HG02870 (cell line): ENCODE measurements around the gene RRP7A.
A peak's percentile ranks its signal among the peaks of the same experiment; 100 is the strongest.
"Not testable (repeated sequence)": the region's sequence is repeated elsewhere in the genome, so short reads cannot be mapped to it uniquely, and the experiment has no call there.

ENCODE experiments used
- ATAC-seq: cut with Tn5 transposase; IDR thresholded peaks from one replicate; pipeline ENCODE4 v1.9.1; 2021; ENCODE audit warnings: mild to moderate bottlenecking, moderate library complexity; ENCODE audit not compliant: unreplicated experiment

Gene RRP7A

DNA sequence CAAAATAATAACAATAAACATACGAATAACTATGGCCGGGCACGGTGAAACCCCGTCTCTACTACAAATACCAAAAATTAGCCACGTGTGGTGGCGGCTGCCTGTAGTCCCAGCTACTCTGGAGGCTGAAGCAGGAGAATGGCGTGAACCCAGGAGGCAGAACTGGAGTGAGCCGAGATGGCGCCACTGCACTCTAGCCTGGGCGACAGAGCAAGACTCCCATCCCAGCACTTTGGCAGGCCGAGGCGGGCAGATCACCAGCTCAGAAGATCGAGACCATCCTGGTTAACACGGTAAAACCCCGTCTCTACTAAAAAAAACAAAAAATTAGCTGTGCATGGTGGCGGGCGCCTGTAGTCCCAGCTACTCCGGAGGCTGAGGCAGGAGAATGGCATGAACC lies 17.0 kb upstream of the RRP7A start:
- not testable (repeated sequence) for ATAC-seq

DNA sequence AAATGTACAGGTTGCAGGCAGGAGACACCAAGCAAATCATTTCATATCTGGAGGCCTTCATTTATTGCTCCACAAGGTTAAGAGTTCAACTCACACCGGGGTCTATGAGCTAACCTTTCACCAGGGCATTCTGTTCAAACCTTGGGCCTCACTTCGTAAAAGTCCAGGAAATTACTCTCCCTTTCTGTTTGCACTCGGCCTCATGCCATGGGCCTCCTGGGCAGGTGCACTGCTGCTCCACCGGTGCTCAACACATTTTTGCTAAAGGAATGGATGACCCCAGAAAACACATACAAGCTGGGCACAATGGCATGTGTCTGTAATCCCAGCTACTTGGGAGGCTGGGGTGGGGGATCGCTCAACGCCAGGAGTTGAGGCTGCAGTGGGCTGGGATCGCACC lies 16.6 kb upstream of the RRP7A start:
- ATAC-seq, result no peak

DNA sequence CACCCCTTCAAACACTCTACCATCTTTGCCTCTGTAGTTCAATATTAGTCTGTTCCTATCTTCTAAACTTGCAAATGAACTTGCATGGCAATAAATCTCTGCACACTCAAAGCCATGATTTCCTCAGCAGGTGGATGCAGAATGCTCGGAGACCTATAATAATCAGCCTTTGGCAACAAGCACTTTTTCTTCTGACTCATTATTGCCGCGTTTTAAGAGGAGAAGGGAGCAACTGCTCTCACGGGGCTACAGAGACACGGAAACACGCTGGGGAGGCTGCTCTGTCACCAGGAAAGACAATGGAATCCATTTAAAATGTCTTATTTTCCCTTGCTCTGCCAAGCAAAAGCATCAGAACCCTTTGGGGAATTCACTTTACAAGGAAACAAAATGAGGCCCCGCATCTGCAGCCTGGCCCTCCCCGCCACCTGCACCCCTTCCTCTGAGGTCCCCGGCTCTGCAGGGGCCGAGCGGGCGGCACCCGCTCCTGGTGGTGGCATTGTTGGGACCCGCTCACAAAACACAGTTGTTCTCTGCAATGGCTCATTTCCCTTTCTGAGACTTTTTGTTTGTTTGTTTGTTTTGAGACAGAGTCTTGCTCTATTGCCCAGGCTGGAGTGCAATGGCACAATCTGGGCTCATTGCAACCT lies 15.6 kb upstream of the RRP7A start:
- not testable (repeated sequence) for ATAC-seq

DNA sequence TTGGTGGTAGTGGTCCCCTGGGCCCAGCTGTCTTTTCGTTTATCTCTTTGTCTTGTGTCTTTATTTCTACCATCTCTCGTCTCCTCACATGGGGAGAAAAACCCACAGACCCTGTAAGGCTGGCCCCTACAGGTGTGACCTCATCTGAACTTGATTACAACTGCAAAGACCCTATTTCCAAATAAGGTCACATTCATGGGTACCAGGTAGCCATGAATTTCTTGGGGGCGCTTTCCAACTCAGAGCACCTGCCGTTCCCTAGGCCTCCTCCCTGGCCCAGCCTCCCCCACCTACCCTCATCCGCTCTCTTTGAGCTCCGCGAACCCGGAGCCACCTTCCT lies 14.0 kb upstream of the RRP7A start:
- ATAC-seq, result no peak

- not testable (repeated sequence) for ATAC-seq
Measured at GRCh38 chr22:42531401-42532084, 11.9 kb upstream of the RRP7A start.

DNA sequence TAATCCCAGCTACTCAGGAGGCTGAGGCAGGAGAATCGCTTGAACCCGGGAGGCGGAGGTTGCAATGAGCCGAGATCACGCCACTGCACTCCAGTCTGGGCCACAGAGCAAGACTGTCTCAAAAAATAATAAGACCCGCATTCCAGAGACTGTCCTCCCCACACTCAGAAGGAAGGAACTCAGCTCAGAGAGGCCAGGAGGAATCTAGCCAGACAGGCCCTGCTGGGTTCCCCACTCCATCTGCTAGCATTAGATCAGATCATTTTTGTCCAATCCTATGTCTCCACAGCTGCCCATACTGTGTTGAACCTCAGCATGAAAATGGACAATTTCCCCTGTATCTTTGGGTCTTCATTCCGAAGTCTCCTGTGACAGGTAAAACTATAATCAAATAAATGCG lies 9.8 kb upstream of the RRP7A start:
- not testable (repeated sequence) for ATAC-seq

DNA sequence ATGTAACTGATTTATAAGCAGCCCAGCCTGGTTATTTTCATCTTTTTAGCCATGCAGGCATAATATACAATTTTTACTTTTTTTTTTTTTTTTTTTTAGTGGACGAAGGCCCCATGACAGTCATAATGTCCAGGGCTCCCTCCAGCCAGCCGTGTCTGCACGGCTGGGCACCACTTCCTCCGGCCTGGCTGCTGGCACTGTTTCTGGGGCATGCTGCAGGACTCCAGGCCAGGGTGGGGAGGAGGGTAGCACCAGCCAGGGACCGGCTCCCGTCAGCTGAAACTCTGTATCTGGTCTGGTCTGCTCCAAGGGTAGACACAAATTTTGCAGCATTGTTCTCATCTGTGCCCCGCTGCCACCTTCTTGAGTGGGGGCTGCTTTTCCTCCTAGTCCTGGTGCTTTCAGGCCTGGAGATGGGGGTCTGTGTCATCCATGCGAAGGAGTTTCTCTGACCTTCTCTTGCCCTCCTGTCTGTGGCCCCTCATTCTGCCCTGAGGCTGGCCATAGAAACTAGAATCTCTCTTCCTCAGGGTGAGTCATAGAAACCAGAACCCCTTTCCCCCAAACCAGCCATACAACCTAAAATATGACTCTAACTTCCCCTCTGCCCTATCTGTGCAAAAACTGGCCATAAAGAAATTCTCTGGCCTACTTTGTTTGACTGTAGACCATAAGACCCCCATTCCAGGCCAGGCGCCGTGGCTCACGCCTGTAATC lies 9.2 kb upstream of the RRP7A start:
- no peak for ATAC-seq

DNA sequence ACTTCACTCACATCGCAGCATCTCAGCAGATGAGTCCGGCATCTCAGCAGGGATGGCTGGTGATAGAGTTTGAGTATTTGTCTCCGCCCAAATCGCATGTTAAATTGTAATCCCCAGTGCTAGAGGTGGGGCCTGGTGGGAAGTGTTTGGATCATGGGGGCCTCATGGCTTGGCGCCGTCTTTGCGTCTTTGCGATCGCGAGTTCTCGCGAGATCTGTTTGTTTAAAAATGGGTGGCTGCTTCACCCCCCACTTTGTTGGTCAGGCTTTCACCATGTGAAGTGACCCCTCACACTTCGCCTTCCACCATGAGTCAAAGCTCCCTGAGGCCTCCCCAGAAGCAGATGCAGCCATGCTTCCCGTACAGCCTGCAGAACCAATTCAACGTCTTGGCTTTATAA lies 3.0 kb upstream of the RRP7A start:
- ATAC-seq, result no peak

GRCh38 chr22:42521228-42521546 lies 1.6 kb upstream of the RRP7A start:
- ATAC-seq, result no peak

GRCh38 chr22:42518638-42519524 lies 715 bp downstream of the RRP7A start:
- ATAC-seq, result peak; percentile 22

- ATAC-seq, result not testable (repeated sequence)
Measured at GRCh38 chr22:42517103-42517502, 2.5 kb downstream of the RRP7A start.

- ATAC-seq, result no peak
Measured at GRCh38 chr22:42515896-42516295, 3.7 kb downstream of the RRP7A start.

DNA sequence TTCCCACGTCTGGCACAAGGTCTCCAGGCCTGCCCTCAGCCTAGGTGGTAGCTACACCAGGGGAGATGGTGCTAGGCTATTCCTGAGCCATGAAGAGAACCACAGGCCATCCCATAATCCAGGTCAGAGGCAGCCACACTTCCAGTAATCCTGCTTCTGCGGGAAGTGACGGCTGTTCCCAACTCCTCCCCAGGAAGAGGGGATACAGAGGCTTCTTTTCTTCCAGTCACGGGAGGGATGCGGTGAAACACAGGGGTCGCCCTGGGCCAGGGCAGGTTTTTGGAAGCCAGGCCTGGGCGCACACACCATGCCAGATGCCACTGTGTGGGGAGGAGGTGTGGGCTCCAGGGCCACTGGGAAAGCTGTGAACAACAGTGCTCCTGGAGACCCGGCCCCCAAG lies 4.3 kb downstream of the RRP7A start:
- not testable (repeated sequence) for ATAC-seq

- not testable (repeated sequence) for ATAC-seq
Measured at GRCh38 chr22:42514331-42514730, 5.3 kb downstream of the RRP7A start.

- ATAC-seq, result not testable (repeated sequence)
Measured at GRCh38 chr22:42512273-42512990, 7.2 kb downstream of the RRP7A start.

GRCh38 chr22:42511401-42511891 lies 8.2 kb downstream of the RRP7A start:
- no peak for ATAC-seq

- no peak for ATAC-seq
Measured at GRCh38 chr22:42509548-42509947, 10.0 kb downstream of the RRP7A start.

GRCh38 chr22:42508975-42509364 lies 10.6 kb downstream of the RRP7A start:
- ATAC-seq, result not testable (repeated sequence)

DNA sequence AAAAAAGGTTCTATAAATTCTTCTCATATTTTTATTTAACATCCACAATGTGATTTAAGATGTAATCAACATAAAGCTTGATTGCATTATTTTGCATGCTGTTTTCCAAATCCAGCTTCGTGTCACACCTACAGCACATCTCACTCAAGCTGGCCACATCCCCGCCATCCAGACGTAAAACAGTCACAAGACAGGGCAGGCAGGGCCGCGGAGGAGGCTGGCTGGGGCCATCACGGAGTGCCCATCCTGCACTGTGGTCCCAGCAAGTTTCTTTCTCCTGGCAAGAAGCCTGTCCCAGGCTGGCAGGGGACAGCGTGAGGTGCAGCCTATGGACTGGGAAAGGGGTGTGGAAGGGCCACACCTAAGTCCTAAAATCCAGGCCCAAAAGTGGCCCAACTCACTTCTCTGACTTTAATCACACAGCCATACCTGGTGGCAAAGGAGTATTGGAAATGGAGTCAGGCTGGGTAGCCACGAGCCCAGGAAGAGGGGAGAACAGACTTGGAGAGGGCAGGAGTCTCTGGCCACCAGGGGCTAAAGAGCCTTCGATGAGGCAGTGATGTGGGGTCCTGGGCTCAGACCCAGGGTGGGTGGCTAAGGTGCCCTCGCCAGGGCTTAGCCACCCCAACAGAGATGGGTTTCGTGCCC lies 11.1 kb downstream of the RRP7A start:
- ATAC-seq, result not testable (repeated sequence)

DNA sequence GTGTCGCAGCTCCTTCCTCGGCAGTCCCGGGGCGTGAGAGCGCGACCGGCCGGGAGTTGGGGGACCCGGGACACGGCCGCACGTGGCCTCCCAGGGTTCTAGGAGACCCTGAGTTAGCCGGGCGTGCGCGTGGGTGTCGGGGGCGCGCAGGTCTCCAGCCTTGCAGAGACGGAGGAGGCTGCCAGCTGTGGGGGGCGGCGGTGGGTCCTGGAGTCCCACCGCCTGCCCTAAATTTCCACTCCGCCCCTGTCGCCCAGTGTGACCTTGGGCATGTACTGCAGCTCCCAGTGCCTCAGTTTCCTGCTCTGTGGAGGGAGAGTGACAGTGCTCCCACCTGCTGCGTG lies 18.8 kb downstream of the RRP7A start:
- ATAC-seq, result no peak
